Amniotic epithelial cell (primary cell): ENCODE data around the gene ADI1.
"Not testable (repeated sequence)": the region's sequence is repeated elsewhere in the genome, so short reads cannot be mapped to it uniquely, and the experiment has no call there.

ENCODE experiments used
- DNase-seq: peaks from one replicate; pipeline ENCODE4 v3.0.0-alpha.2; 2010; ENCODE audit warnings: low read depth

Gene ADI1

GRCh38 chr2:3463186-3463835 is 56.0 kb downstream of the ADI1 start:
- DNase-seq: no peak

- DNase-seq: no peak
Measured at GRCh38 chr2:3462493-3463104, 56.7 kb downstream of the ADI1 start.

- DNase-seq: peak; percentile 59
Measured at GRCh38 chr2:3461801-3462492, 57.4 kb downstream of the ADI1 start.

GRCh38 chr2:3460831-3461800 is 58.2 kb downstream of the ADI1 start:
- no peak for DNase-seq

- DNase-seq: no peak
Measured at GRCh38 chr2:3460156-3460555, 59.2 kb downstream of the ADI1 start.

- DNase-seq: no peak
Measured at GRCh38 chr2:3459185-3460015, 59.9 kb downstream of the ADI1 start.

- DNase-seq: no peak
Measured at GRCh38 chr2:3458396-3459184, 60.7 kb downstream of the ADI1 start.

GRCh38 chr2:3457524-3458395 is 61.6 kb downstream of the ADI1 start:
- no peak for DNase-seq

- DNase-seq: no peak
Measured at GRCh38 chr2:3456125-3456524, 63.2 kb downstream of the ADI1 start.

GRCh38 chr2:3454802-3455201 is 64.5 kb downstream of the ADI1 start:
- DNase-seq: no peak

- not testable (repeated sequence) for DNase-seq
Measured at GRCh38 chr2:3454005-3454404, 65.3 kb downstream of the ADI1 start.

GRCh38 chr2:3453190-3453999 is 65.9 kb downstream of the ADI1 start:
- no peak for DNase-seq

- DNase-seq: no peak
Measured at GRCh38 chr2:3451926-3452671, 67.2 kb downstream of the ADI1 start.

GRCh38 chr2:3451169-3451568 is 68.2 kb downstream of the ADI1 start:
- no peak for DNase-seq

GRCh38 chr2:3450385-3451010 is 68.8 kb downstream of the ADI1 start:
- no peak for DNase-seq

- no peak for DNase-seq
Measured at GRCh38 chr2:3449936-3450335, 69.4 kb downstream of the ADI1 start.

- DNase-seq: no peak
Measured at GRCh38 chr2:3449086-3449485, 70.2 kb downstream of the ADI1 start.
